Measurements from ENCODE around the gene PLK5.
"Not testable (repeated sequence)": the region's sequence is repeated elsewhere in the genome, so short reads cannot be mapped to it uniquely, and the experiment has no call there.

The PLK5 gene

GRCh38 chr19:1488282-1488601, 35.6 kb upstream of the PLK5 start:
- H3K27ac Mint-ChIP-seq, result no peak overlapping the region
- peaks cover 16% of the 10 kb centered on the region for H3K4me1 Mint-ChIP-seq
- H3K4me3 Mint-ChIP-seq, result no peak overlapping the region
- H3K9me3 Mint-ChIP-seq, result no peaks in the 10 kb centered on the region
- H3K27me3 Mint-ChIP-seq, result no peaks in the 10 kb centered on the region
- H3K36me3 Mint-ChIP-seq, result no peaks in the 10 kb centered on the region

DNA sequence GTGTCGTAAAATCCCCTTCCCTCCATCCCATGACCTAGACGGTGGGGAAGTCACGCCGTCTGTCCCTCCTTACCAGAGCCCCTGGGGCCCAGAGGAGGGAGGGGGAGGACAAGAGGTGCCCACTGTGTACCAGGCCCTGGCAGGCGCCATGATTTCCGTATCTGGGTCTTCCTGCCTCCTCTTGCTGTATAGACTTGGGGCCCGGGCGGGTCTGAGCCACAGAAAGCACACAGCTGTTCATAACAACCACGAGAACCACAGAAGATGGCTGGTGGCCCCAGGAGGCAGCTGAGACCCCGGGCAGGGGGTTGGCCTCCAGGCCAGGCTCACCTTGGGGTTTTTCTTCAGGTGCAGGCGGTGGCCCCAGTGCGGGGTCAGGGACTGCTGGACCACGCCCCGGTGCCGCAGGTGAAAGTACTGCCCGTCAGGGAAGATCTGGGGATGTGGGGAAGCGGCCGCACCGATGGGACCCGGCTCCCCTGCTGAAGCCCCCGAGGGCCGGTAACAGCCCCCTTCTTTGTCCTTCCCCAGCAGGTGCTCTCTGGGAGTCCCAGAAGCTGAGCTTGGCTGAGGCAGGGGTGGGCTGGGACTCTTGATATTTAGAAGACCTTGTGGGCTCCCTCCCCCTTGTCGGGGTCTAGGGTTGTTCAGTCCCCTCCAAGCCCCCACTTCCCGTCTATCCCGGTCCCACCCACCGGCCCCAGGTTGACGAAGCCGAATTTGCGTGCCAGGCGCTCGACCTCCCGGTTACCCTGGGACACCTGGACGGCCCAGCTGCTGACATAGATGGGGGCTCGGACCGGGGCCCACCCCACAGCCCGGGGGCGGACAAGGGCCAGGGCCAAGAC, 34.2 kb upstream of the PLK5 start:
- no peaks in the 10 kb centered on the region for H3K36me3 Mint-ChIP-seq
- no peaks in the 10 kb centered on the region for H3K9me3 Mint-ChIP-seq
- H3K4me3 Mint-ChIP-seq, result peak overlapping the region; percentile 47
- H3K4me1 Mint-ChIP-seq, result peaks cover 16% of the 10 kb centered on the region
- H3K27me3 Mint-ChIP-seq, result no peaks in the 10 kb centered on the region
- no peak overlapping the region for H3K27ac Mint-ChIP-seq

DNA sequence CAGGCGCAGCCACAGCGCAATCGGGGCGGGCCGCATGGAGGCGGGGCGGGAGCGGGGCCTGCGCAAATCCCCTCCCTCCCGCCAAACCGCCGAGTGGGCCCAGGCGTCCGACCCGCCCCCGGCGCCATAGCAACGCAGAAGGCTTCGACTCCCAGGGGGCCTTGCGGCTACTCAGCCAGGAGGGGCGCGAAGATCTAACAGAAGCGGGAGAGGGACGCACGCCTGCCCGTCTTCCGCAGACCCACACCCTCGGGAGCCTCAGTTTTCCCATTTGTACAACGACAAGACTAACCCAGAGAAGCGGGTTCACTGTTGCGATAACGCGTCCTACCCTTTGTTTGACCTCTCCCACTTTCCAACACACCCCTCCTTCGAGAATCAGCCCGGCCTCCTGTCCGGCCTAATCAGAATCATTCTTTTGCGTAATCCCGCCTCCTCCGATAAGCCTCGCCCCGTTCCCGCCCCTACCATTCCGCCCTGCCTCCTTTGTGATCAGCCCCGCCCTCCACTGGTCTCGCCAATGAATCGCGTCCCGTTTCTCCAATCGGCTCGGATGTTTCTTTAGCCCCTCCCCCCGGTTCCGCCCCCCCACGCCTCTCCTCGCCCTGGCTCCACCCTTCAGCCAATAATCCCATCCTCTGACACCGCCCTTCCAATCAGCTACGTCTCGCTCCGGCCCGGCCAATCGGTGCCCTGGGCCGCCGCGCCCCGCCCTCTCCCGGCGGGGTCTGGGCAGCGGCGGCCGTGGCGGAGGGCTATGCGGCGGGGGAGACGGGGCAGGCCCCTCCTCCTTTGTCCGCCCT, 33.4 kb upstream of the PLK5 start, which contains the start of gene PCSK4:
Gene PCSK4 (minus strand): TSS at position 40 of the 803 bp plus-strand sequence. CDS start 4 bp downstream, at position 36.
- no peaks in the 10 kb centered on the region for H3K27me3 Mint-ChIP-seq
- H3K27ac Mint-ChIP-seq, result peak within 1 kb of the TSS; percentile 52
- peaks cover 16% of the 10 kb centered on the region for H3K4me1 Mint-ChIP-seq
- peak within 1 kb of the TSS; percentile 87 for H3K4me3 Mint-ChIP-seq
- no peaks in the 10 kb centered on the region for H3K9me3 Mint-ChIP-seq
- no peaks in the 10 kb centered on the region for H3K36me3 Mint-ChIP-seq

- Mint-ChIP-seq H3K4me1 (peaks cover 16% of the 10 kb centered on the region), H3K36me3 (no peaks in the 10 kb centered on the region), H3K9me3 (no peaks in the 10 kb centered on the region), H3K27me3 (no peaks in the 10 kb centered on the region), H3K4me3 (peak within 1 kb of the TSS; percentile 87), H3K27ac (peak within 1 kb of the TSS; percentile 52)
Observed at GRCh38 chr19:1491114-1491848, 32.6 kb upstream of the PLK5 start, which contains the start of gene REEP6. Gene REEP6 (plus strand): TSS chr19:1491181. CDS start chr19:1491270, 89 bp downstream.

DNA sequence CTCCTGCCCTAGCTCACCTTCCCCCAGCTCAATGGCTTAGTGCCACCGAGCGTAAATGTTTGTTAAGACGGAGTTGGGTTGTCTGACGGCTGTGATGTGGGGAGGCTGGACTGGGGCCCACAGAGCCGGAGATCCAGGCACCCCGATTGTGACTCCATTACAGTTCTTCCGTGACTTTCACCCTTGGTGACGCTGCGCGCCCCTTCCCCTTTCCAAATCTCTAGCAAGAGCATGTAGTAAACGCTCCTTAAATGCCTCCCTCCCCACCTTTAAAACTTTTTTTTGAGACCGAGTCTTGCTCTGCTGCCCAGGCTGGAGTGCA, 32.1 kb upstream of the PLK5 start:
- Mint-ChIP-seq H3K4me3 (peak overlapping the region; percentile 83), H3K27me3 (no peaks in the 10 kb centered on the region), H3K36me3 (no peaks in the 10 kb centered on the region), H3K9me3 (no peaks in the 10 kb centered on the region), H3K4me1 (peaks cover 16% of the 10 kb centered on the region), H3K27ac (peak overlapping the region; percentile 30)

GRCh38 chr19:1492474-1493006, 31.3 kb upstream of the PLK5 start:
- H3K4me3 Mint-ChIP-seq, result peak overlapping the region; percentile 83
- no peaks in the 10 kb centered on the region for H3K27me3 Mint-ChIP-seq
- no peak overlapping the region for H3K27ac Mint-ChIP-seq
- no peaks in the 10 kb centered on the region for H3K36me3 Mint-ChIP-seq
- H3K9me3 Mint-ChIP-seq, result no peaks in the 10 kb centered on the region
- peaks cover 16% of the 10 kb centered on the region for H3K4me1 Mint-ChIP-seq

DNA sequence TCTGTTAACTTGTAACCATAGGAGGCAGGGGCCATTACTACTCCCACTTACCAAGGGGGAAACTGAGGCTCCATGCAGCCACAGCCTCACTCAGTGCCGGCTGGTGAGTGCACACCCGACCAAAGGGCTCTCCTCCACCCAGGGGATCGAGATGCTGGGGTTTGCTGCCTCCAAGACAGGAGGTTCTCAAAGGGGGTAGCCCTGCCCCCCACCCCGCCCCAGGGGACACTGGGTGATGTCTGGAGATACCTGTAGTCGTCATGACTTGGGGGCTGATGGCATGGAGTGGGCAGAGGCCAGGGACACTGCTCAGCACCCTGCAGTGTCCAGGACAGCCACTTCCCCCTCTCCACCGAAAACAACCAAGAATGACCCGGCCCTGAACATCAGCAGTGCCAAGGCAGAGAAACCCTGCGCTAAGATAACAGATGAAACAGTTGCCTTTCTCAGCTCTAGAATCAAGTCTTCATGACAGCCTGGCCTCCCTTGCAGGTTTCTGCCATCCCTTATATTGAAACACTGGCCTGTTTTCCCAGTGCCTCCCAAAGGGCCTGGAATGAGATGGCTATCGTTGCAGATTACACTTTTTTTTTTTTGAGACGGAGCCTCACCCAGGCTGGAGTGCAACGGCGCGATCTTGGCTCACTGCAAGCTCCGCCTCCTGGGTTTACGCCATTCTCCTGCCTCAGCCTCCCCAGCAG, 29.6 kb upstream of the PLK5 start:
- no peak overlapping the region for H3K27ac Mint-ChIP-seq
- H3K9me3 Mint-ChIP-seq, result no peaks in the 10 kb centered on the region
- no peak overlapping the region for H3K4me3 Mint-ChIP-seq
- no peaks in the 10 kb centered on the region for H3K36me3 Mint-ChIP-seq
- peaks cover 16% of the 10 kb centered on the region for H3K4me1 Mint-ChIP-seq
- no peaks in the 10 kb centered on the region for H3K27me3 Mint-ChIP-seq

GRCh38 chr19:1495051-1495798, 28.7 kb upstream of the PLK5 start:
- peaks cover 11% of the 10 kb centered on the region for H3K4me1 Mint-ChIP-seq
- H3K36me3 Mint-ChIP-seq, result no peaks in the 10 kb centered on the region
- H3K27ac Mint-ChIP-seq, result no peak overlapping the region
- H3K27me3 Mint-ChIP-seq, result no peaks in the 10 kb centered on the region
- no peaks in the 10 kb centered on the region for H3K9me3 Mint-ChIP-seq
- no peak overlapping the region for H3K4me3 Mint-ChIP-seq

GRCh38 chr19:1495799-1496713, 27.8 kb upstream of the PLK5 start:
- H3K36me3 Mint-ChIP-seq, result no peaks in the 10 kb centered on the region
- peaks cover 7% of the 10 kb centered on the region for H3K4me1 Mint-ChIP-seq
- H3K27ac Mint-ChIP-seq, result no peak overlapping the region
- H3K4me3 Mint-ChIP-seq, result no peak overlapping the region
- H3K9me3 Mint-ChIP-seq, result no peaks in the 10 kb centered on the region
- H3K27me3 Mint-ChIP-seq, result no peaks in the 10 kb centered on the region

GRCh38 chr19:1496714-1497577, 26.9 kb upstream of the PLK5 start:
- H3K27me3 Mint-ChIP-seq, result no peaks in the 10 kb centered on the region
- H3K4me1 Mint-ChIP-seq, result peaks cover 2% of the 10 kb centered on the region
- H3K36me3 Mint-ChIP-seq, result no peaks in the 10 kb centered on the region
- no peaks in the 10 kb centered on the region for H3K9me3 Mint-ChIP-seq
- no peak overlapping the region for H3K27ac Mint-ChIP-seq
- no peak overlapping the region for H3K4me3 Mint-ChIP-seq

DNA sequence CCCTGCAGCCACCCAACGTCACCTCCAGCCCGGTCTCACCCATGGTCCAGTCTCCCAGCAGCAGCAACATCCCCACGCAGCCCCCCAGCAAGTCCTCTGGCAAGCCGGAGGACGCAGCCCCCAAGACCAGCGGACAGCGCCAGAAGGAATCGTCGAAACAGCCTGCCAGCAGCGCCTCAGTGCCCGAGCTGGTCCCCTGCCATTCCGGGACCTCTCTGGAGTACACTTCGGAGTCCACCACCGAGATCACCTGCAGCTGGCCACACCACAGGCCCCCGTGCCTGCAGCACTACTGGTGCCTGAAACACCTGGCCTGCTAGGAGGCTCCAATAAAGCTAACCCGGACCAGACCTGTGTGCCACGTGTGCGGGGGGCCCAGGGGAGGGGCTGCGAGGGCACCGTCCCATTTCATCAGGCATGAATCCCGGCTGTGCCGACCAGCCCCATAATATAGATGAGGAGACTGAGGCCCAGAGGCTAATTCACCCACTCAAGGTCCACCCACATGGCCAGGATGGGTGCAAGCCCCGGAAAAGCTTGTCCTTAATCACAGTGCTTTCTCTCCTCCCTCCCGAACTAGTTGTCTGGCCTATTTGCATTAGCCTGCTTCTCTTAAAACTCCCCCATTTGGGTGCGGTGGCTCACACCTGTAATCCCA, 26.2 kb upstream of the PLK5 start:
- Mint-ChIP-seq H3K9me3 (no peaks in the 10 kb centered on the region), H3K4me3 (no peak overlapping the region), H3K27me3 (no peaks in the 10 kb centered on the region), H3K36me3 (no peaks in the 10 kb centered on the region), H3K27ac (no peak overlapping the region), H3K4me1 (peaks cover 2% of the 10 kb centered on the region)

- not testable (repeated sequence) for H3K9me3 Mint-ChIP-seq, H3K27ac Mint-ChIP-seq, H3K4me3 Mint-ChIP-seq, H3K36me3 Mint-ChIP-seq, H3K4me1 Mint-ChIP-seq, H3K27me3 Mint-ChIP-seq
Observed at GRCh38 chr19:1499231-1499630, 24.6 kb upstream of the PLK5 start.

- H3K27me3 Mint-ChIP-seq, result no peaks in the 10 kb centered on the region
- H3K27ac Mint-ChIP-seq, result no peak overlapping the region
- H3K36me3 Mint-ChIP-seq, result no peaks in the 10 kb centered on the region
- H3K4me3 Mint-ChIP-seq, result no peak overlapping the region
- no peaks in the 10 kb centered on the region for H3K9me3 Mint-ChIP-seq
- peaks cover 10% of the 10 kb centered on the region for H3K4me1 Mint-ChIP-seq
Observed at GRCh38 chr19:1501200-1501595, 22.7 kb upstream of the PLK5 start.

Data from activated naive CD4-positive, alpha-beta T cell treated with anti-CD3 and anti-CD28 coated beads, Interleukin-2, amount 50 U/mL, for 24 hours (primary cell).